Uterus (tissue), 4 donors: ENCODE results near the gene GNB5. TPM values are rescaled to one million over a fixed set of nuclear protein-coding genes. Genes with fewer than 3 reads are reported as not detected.

Source experiments
- DNase-seq, 2 donors: peaks; one replicate each; pipeline ENCODE4 v3.0.0-alpha.2; 2019 to 2020
- H3K27ac ChIP-seq, 2 donors: fragments of 200-600 bp; sonication (generic); 1 replicate in 1 of 2; 2 replicates in 1 of 2; pipeline ENCODE4 v1.5.1; 2016 to 2018
- H3K27me3 ChIP-seq, 2 donors: fragments of 200-600 bp; sonication (generic); one replicate each; pipeline ENCODE4 v1.5.1; 2018 to 2019; ENCODE audit warnings: control low read depth in 1 of 2
- H3K36me3 ChIP-seq, 2 donors: fragments of 200-600 bp; sonication (generic); one replicate each; pipeline ENCODE4 v1.5.1; 2019; ENCODE audit warnings: control low read depth in 1 of 2
- H3K4me1 ChIP-seq, 2 donors: fragments of 200-600 bp; sonication (generic); one replicate each; pipeline ENCODE4 v1.5.1; 2018 to 2019; ENCODE audit warnings: control low read depth in 1 of 2
- H3K4me3 ChIP-seq, 2 donors: fragments of 200-600 bp; sonication (generic); 1 replicate in 1 of 2; 2 replicates in 1 of 2; pipeline ENCODE4 v1.5.1; 2018 to 2019; ENCODE audit warnings: mild to moderate bottlenecking in 1 of 2
- H3K9me3 ChIP-seq, 2 donors: fragments of 200-600 bp; sonication (generic); one replicate each; pipeline ENCODE4 v1.5.1; 2019; ENCODE audit warnings: control low read depth in 1 of 2
- CTCF ChIP-seq, 4 experiments: fragments of 200-600 bp in 2 of 4; fragments of 450-650 bp in 2 of 4; sonication (generic) in 2 of 4; IDR thresholded peaks; one replicate each; pipeline ENCODE4 v1.5.1; 2016 to 2019; ENCODE audit warnings: antibody characterized with exemption in 4 of 4, mild to moderate bottlenecking in 2 of 4, moderate library complexity in 1 of 4
- POLR2A ChIP-seq, 2 donors: fragments of 450-650 bp; IDR thresholded peaks; one replicate each; pipeline ENCODE4 v1.6.1; 2016; ENCODE audit warnings: antibody characterized with exemption in 2 of 2, mild to moderate bottlenecking in 1 of 2, moderate library complexity in 1 of 2
- intact Hi-C: fragments of 100-400 bp; cut with DNase I; formaldehyde crosslinking; loops from one replicate; pipeline ENCODE4 v1.15.1; 2023; ENCODE audit warnings: low total_unique reads
- total RNA-seq, 4 donors: library from RNA; depleted of rRNA in 3 of 4; stranded (reverse); fragments of >200 nt in 3 of 4; gene quantifications; one replicate each; pipeline versions ENCODE4 v1.1.0 to v1.2.4, GENCODE V29; 2014 to 2023
- donor health status: DM: yes; HTN: yes; CAD: no.

Gene GNB5
- total RNA-seq, 4 donors from 2014 or later, result 28.4 to 73.8 (median 48.8) TPM

- Histone ChIP-seq H3K27ac (peak overlapping the region; percentile 94 to 98), H3K4me1 (no peaks in the 10 kb centered on the region), H3K27me3 (no peaks in the 10 kb centered on the region), H3K36me3 (no peaks in the 10 kb centered on the region), H3K9me3 (no peaks in the 10 kb centered on the region), H3K4me3 (peak overlapping the region; percentile 75 to 92)
- no peak for TF ChIP-seq POLR2A (IDR thresholded peaks at IDR 0.05)
- no peak for TF ChIP-seq CTCF (IDR thresholded peaks at IDR 0.05)
- intact Hi-C loops, result no loop called here
- peak in 1 of 2 donors; percentile 23 for DNase-seq
Observed at GRCh38 chr15:52180196-52180835, 10.9 kb downstream of the GNB5 start.

- DNase-seq, result peak; percentile 87 to 90
- peak overlapping the region; percentile 94 to 98 for H3K27ac ChIP-seq
Observed at GRCh38 chr15:52179278-52180195, 11.7 kb downstream of the GNB5 start.

GRCh38 chr15:52178765-52179164 lies 12.4 kb downstream of the GNB5 start:
- H3K9me3 ChIP-seq, result no peaks in the 10 kb centered on the region
- peak overlapping the region; percentile 94 to 98 for H3K27ac ChIP-seq
- TF ChIP-seq CTCF (IDR thresholded peaks at IDR 0.05), result no peak
- TF ChIP-seq POLR2A (IDR thresholded peaks at IDR 0.05), result no peak
- peak overlapping the region; percentile 75 to 92 for H3K4me3 ChIP-seq
- no peaks in the 10 kb centered on the region for H3K36me3 ChIP-seq
- intact Hi-C loops, result no loop called here
- no peaks in the 10 kb centered on the region for H3K4me1 ChIP-seq
- no peaks in the 10 kb centered on the region for H3K27me3 ChIP-seq
- DNase-seq, result peak; percentile 29 to 49

More at GRCh38 chr15:52179278-52180195, 11.7 kb downstream of the GNB5 start:
- TF ChIP-seq CTCF (IDR thresholded peaks at IDR 0.05) (peak in 2 of 4 experiments; percentile 14 to 56), POLR2A (IDR thresholded peaks at IDR 0.05) (peak; percentile 74)
- Histone ChIP-seq H3K27me3 (no peaks in the 10 kb centered on the region), H3K4me1 (no peaks in the 10 kb centered on the region), H3K9me3 (no peaks in the 10 kb centered on the region), H3K4me3 (peak overlapping the region; percentile 75 to 92), H3K36me3 (no peaks in the 10 kb centered on the region)
- intact Hi-C loops, result no loop called here

DNA sequence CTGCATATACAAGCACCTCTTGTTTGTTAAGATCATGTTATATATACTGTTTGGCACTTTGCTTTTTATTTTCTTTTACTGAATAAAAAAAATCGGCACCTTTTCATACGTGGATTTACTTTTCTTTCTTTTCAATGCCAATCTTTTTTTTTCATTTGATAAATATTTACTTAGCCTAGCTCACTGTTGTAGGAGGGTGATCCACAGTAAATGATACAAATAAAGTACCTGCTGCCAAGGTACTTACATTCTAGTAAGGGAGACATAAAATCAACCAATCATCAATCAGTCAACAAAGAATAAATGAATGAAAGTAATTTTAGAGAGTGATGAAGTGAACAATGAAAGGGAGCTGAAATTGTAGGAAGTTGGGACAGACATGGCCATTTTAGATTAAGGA lies 18.3 kb downstream of the GNB5 start:
- no peaks in the 10 kb centered on the region for H3K36me3 ChIP-seq
- intact Hi-C loops, result no loop called here
- no peaks in the 10 kb centered on the region for H3K9me3 ChIP-seq
- no peak overlapping the region for H3K4me3 ChIP-seq
- no peak for TF ChIP-seq CTCF (IDR thresholded peaks at IDR 0.05)
- TF ChIP-seq POLR2A (IDR thresholded peaks at IDR 0.05), result no peak
- H3K4me1 ChIP-seq, result no peaks in the 10 kb centered on the region
- H3K27ac ChIP-seq, result no peak overlapping the region
- no peaks in the 10 kb centered on the region for H3K27me3 ChIP-seq
- DNase-seq, result no peak

GRCh38 chr15:52171807-52172206 lies 19.4 kb downstream of the GNB5 start:
- no peak for TF ChIP-seq CTCF (IDR thresholded peaks at IDR 0.05)
- no peak for TF ChIP-seq POLR2A (IDR thresholded peaks at IDR 0.05)
- no peak overlapping the region for H3K27ac ChIP-seq
- no peaks in the 10 kb centered on the region for H3K4me1 ChIP-seq
- intact Hi-C loops, result no loop called here
- no peak overlapping the region for H3K4me3 ChIP-seq
- H3K27me3 ChIP-seq, result no peaks in the 10 kb centered on the region
- no peaks in the 10 kb centered on the region for H3K36me3 ChIP-seq
- no peaks in the 10 kb centered on the region for H3K9me3 ChIP-seq
- no peak for DNase-seq
